Left lobe of liver (tissue), 2 donors: ENCODE data around the gene ELP2. TPM values are rescaled to one million over a fixed set of nuclear protein-coding genes. Genes with fewer than 3 reads are reported as not detected.
"Not testable (repeated sequence)": the region's sequence is repeated elsewhere in the genome, so short reads cannot be mapped to it uniquely, and the experiment has no call there.

Experiments
- ATAC-seq: fragments of 200-7000 bp; cut with Tn5 transposase; one replicate; pipeline ENCODE4 v1.9.1; 2020; ENCODE audit warnings: mild to moderate bottlenecking, moderate library complexity
- DNase-seq: peaks from one replicate; pipeline ENCODE4 v3.0.0-alpha.2; 2020; ENCODE audit warnings: low spot score
- total RNA-seq: library from RNA; stranded (reverse); gene quantifications from one replicate; pipeline ENCODE4 v1.2.1, GENCODE V29; 2021
- donor health status: DM: no; HTN: no; CAD: no; lungs with moderate emphysema.
- donor health status: DM: no; HTN: yes; CAD: no.

The ELP2 gene
- total RNA-seq, 1 donor from 2014 or later = 52.1 TPM

DNA sequence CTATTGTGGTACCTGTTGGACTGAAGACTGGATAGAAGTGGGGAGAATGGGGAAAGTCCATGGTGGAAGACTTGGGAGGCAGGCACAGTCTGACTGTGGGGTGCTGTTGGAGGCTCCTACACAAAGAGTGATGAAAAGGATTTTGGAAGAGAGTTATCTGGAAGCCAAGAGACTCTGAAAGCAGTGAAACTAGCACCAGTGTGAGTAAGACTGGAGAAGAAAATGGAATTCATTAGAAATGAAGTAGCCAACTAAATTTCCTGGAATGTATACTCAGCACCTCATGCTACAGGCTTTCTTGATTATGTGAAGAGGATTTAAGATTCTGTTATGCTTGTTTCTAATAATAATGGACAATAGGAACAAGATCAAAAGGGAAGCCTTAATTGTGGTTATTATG, 27.7 kb downstream of the ELP2 start:
- ATAC-seq = peak; percentile 48
- DNase-seq = no peak

DNA sequence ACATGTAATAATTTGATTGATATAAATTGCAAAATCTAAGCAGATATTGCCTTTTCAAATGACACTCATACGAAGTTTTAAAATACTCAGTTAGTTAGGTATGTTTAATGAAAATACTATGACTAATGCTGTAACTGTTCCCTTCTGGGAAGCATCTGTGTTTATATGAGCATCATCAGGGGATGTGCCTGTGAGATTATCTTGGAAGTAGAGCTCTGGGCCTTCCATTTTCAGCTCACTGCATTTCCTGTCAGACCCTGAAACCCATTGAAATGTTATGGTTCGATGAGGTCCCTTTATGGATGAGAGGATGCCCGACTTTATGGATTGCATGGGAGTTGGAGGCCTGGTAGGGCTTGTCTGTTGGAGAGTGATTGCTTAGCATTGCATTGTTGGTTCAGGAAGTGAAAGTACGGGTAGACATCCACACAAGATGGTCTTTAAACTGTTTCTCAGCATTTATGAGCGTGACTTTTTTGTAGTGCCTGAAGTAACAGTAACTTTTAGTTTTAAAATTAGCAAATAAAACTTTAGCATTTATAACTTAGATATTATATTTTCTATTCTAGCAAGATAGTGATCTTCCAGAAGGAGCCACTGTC, 28.7 kb downstream of the ELP2 start:
- ATAC-seq = peak; percentile 24
- DNase-seq = no peak

DNA sequence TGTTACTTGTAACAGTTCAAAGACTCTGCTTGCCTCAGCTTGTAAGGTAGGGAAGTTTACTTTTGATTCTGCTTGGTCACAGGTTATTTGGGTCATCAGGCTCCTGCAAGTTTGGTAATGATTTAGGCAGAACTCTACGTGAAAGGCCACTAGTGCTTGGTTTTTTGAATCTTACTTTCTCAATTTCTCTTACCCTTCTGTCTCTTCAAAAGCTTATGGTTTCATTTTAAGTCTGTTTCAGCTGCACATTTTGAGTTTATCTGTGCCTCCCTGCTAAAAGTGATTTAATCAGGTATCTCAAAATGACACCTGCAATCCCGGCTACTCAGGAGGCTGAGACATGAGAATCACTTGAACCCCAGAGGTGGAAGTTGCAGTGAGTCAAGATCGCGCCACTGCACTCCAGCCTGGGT, 31.3 kb downstream of the ELP2 start:
- DNase-seq (no peak), ATAC-seq (peak; percentile 67)

DNA sequence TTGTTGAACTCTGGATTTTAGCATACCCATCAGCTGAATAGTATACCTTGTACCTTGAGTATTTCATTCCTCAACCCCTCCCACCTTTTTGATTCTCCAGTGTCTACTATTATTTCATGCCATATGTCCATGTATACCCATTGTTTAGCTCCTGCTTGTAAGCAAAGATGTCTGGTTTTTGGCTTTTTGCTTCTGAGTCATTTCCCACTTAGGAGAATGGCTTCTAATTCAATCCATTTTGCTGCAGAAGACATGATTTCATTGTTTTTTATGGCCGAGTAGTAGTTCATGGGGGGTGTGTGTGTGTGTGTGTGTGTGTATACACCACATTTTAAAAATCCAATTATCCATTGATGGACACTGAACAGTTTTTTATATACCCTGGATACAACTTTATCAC, 33.3 kb downstream of the ELP2 start:
- DNase-seq = no peak
- ATAC-seq = no peak

DNA sequence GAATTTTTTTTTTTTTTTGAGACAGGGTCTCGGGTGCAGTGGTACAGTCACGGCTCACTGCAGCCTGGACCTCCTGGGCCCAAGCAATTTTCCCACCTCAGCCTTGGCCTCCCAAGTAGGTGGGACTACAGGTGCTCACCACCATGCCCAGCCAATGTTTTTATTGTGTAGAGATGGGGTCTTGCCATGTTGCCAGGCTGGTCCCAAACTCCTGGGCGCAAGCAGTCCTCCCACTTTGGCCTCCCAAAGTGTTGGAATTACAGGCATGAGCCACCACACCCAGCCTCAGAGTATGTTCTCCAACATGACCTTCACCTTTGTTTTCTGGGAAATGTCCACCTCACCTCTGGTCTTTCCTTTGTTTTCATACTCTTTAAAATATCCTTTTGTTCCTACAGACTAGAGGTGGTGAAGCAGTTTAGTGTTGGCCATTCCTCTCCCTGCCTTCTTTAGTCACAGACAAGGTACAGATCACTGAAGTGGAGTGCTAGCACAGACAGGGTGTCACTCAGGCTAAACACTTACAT, 38.1 kb downstream of the ELP2 start:
- no peak for ATAC-seq
- DNase-seq = no peak

DNA sequence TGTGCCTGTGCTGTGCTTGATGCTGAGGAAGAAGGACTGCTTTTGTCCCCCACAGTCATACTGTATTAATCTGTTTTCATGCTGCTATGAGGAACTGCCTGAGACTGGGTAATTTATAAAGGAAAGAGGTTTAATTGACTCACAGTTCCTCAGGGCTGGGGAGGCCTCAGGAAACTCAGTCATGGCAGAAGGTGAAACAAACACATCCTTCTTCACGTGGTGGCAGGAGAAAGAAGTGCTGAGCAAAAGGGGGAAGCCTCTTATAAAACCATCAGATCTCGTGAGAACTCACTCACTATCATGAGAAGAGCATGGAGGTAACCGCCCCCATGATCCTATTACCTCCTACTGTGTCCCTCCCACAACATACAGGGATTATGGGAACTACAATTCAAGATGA, 38.6 kb downstream of the ELP2 start:
- DNase-seq, ATAC-seq: not testable (repeated sequence)

DNA sequence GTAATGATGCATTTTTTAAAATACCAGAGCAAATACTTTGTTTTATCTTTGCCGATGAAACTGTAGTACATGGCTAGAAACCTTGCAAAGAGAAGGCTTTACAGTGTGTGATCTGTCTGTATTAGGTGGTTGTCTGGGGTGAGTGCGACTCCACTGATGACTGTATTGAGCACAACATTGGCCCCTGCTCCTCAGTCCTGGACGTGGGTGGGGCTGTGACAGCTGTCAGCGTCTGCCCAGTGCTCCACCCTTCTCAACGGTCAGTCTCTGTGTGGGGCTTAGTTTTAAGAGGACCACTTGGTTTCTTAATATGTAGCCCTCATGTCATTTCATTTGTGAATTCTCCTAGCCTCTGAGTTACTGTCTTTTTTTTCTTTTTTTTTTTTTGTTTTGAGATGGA, 40.2 kb downstream of the ELP2 start:
- no peak for DNase-seq
- no peak for ATAC-seq

DNA sequence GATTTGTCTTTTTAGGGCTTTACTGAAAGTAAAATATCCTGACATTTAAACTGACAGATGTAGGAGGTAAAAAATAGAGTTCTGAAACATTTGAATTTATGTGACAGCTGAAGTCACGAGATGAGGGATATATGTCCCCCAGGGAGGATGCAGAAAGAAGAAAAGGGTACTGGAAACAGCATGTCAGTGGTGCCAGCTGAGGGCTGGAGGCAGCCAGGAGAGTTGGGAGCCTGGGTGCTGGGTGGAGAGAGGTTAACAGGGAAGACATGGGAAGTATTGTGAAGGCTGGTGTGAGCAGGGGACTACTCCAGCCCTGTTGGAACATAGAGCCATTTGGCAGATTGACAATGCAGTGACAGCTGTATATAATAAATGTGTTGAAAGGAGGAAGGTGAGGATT, 45.8 kb downstream of the ELP2 start:
- DNase-seq = peak; percentile 46
- ATAC-seq = peak; percentile 41

DNA sequence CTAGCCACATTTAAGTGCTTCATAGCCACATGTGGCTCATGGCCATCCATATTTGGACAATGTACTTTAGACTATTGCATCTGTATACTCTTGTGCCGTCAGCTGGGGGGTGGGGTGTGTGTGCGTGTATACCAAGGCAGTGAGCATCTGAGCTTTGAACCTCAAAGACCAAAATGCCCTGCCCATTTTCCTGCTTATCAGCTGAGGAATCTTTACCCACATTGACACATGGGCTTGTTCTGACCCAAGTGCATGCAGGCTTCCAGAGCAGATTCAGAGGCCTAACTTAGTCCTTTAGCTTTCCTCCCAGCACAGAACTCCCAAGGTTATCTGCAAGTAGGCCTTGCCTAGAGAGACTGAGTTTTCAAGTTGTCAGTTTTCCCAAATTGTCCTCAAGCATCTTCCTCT, 46.5 kb downstream of the ELP2 start:
- ATAC-seq = peak; percentile 88
- DNase-seq = peak; percentile 94

DNA sequence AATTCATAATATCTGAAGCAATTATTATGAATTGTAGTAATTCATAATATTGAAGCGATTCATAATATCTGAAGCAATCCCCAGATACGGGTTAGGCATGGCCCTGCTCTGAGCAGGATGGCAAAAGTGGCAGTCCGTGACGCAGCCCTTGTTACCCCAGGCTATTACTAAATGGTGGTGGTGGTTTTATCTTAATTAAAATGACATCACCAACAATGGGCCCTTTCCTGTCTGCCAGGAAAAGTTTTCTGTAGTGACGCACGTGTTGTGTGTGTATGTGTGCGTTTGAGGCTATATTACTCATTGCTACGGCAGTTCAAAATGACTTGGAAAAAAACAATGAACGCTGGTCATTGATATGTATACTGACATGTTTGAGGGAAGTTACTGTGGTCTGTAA, 47.0 kb downstream of the ELP2 start:
- no peak for ATAC-seq
- peak; percentile 27 for DNase-seq

DNA sequence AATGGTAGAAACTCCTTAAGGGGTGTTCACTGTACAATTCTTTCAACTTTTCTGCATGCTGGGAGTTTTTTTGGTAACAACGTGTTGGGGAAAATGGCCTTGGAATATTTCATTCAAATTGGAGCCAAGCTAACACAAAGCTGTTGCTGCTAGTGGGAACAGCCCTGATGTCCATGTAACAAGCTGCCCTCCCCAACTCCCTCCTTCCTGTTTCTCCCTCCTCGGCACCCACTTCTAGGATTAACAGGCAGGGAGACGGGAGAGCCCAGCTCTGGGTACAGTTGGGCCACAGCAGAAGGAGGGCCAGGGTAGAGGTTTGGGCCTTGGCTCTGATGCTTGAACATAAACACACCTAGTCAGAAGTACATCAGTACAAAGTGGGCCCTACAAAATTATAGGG, 48.2 kb downstream of the ELP2 start:
- DNase-seq = peak; percentile 38
- ATAC-seq = no peak

DNA sequence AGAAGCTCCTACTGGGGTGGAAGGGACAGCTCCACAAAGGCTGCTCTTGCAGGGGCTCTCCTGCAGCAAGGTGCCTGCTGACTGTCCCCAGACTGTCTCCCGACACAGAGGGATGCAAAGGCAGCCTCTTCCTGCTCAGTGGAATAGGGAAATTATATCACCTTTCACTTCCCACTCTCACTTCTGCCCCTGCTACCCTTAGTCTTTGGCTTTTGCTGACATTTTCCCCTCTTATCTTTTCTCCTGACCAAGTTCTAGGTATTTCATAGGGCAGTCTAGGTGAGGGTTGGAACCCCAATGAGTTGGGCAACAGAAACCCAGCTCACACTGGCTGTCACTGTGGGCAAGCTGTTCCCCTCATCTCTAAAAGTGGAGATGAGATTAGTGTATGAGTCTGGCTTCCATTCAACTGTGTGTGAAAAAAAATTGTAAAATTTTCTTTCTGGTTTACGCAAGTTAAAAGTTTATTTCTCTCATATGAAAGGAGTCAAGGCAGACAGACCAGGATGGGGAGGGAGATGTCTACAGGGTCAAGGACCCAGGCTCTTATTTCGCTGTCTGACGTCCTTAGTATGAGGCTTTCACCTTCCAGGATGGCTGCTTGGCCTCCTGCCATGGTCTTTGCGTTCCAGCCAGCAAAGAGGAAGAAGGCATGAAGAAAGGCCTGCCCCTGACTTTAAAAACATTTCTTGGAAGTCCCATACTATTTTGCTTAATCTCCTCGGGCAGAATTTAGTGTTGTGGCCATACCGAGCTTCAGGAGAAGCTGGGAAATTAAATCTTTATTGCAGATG, 50.1 kb downstream of the ELP2 start:
- ATAC-seq (peak; percentile 4), DNase-seq (peak; percentile 65)

DNA sequence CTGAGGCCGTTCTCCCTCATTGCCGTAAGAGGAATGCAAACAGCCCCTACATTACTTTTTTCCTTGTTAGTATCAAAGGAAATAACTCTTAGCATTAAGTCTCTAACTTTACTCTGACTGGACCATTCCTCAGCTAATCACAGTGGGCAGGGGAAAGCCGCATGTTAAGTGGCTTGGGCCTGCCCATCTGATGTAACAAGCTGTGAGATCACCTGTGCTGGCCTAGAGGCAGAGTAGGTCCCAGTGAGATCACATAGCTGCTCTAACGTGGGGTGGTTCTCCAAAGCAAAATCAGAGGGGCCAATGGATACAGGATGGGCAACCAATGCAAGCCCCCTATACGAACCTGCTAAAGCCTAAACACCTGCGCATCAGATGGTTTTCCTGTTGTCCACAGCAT, 51.7 kb downstream of the ELP2 start:
- DNase-seq (peak; percentile 40), ATAC-seq (no peak)

DNA sequence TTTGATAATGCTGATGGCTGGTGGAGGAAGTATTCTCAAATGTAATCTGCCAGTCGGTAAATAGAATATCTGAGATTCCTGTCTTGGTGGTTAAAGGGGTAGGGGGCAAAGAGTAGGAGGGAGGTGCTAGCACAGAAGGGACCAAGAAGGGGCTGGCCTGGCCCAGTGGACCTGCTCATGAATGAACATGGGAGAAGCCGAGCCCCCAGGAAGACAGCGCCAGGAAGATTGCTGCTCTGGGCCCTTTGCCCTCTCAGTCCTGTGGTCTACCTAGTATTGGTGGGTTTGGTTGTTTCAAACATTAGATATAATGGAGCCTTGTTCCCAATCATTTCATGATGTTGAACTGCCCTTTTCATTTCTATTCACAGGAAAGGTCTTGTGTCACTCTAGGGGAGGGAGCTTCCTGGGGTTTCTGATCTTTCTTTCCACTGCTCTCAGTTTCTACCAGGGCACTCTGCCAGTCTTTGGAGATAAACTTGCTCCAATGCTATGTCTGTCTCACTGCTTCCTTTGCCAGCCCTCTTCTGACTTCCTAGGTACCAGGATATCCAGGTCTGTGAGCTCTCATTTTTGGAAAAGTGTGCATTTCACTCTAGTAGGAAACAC, 52.3 kb downstream of the ELP2 start:
- peak; percentile 43 for DNase-seq
- peak; percentile 31 for ATAC-seq

DNA sequence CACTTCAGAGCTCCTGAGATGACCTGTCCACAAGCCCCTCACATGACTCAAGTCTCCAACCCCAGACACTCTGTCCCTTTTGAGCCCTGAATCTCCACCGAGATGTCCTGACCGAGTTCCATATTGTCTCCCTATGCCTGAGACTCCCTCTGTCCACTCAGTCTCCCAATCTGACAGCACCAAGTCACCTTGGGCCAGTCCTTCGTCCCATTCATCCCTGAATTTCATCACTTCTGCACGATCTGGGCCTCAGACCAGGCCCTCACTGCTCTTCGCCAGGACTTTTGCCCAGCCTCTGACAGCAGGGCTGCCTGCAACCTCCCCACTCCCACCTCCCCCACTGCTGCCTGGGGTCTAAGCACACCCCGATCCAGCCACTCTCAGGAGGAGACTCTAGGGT, 53.3 kb downstream of the ELP2 start:
- DNase-seq (no peak), ATAC-seq (no peak)

DNA sequence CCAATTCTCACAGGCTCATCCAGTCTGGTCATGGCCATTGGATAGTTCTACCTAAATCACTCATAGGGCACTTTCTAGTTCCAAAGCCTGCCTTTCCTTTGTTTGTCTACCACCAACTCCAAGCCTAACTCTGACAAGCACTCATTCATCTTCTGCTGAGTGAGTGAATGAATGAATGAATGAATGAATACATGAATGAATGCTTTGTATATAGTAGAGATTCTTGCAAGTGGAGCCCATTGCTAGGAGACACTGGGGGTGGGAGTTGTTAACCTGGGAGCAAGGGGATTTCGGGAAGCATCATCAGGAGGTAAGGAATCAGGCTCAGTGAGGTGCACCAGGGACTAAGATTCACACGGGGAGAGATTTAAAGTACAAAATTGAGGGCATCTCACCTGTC, 54.3 kb downstream of the ELP2 start:
- no peak for ATAC-seq

DNA sequence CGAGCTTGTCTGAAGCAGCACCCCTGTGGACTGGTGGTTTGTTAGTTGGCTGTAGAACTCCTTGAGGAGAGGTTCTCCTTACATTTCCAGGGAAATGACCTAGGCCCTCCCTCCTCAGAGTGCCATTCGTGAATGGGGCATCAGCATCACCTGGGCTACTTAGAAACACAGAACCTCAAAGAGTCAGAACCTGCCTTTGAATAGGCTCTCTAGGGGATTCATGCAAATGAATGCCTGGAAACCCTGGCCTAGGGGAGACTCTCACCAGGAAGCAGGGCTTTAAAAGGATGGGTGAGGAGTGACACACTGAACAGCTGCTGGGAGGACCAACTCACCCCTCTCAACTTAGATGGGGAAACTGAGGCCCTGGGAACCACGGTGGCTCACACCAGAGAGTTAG, 55.5 kb downstream of the ELP2 start:
- DNase-seq (peak; percentile 33), ATAC-seq (no peak)

More for the DNA sequence above, 54.3 kb downstream of the ELP2 start:
- no peak for DNase-seq

DNA sequence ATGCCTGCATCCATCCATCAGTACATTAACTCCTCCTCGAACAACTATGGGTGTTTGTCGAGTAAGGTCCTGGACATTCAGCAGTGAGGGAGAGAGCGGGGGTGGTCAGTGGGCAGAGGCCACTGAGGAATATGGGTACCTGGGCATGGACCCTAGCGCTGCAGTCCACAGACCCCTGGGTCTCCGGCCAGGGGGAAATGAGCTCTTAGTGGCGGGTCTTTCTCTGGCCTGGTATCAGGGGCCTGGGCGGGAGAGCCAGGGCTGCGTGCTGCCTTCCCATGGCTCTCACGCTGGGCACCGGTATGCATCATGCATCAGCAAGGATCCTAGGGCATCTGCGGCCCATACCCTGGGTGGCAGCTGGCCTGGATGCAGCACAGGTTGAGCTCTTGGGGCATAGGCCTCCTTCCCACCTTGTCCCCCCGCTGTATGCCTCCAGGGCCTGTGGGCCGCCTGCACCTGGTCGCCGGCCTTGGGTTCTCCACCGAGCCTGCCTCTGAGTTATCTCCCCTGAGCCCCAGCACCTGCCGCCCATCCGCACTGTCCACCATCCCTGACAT, 56.3 kb downstream of the ELP2 start:
- ATAC-seq = no peak
- peak; percentile 43 for DNase-seq

DNA sequence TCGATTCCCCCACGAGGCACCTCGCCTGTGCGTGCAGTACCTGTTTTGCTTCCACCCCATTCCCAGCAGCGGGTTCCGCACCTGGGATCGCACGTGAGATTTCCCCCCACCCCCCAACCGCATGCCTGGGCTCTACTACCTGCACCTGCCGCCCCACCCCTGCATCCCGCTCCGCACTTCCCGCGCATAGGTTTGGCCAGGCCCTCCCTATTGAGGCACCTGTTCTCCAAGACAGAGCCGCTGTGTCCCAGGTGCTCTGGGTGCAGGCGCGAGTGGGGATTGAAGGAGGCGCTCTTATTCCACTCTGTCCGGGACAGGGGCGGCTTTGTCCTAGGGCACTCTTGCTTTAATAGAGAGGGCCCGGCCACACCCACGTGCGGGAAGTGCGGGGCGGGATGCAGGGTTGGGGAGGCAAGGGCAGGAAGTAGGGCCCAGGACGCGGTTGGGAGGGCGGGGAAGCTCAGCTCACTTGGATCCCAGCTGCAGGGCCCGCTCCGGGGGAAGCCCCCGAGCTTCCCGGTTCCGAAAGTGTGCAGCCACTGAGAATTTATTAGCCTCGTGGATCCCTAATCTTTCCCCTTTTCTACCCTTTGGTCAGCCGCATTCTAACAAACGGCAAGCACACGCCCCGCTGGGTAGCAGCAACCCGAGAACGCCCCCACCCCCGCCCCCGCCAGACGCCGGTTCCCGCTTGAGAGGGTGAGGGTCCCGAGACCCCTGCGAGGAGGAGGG, 56.9 kb downstream of the ELP2 start:
- ATAC-seq (peak; percentile 37), DNase-seq (peak; percentile 57)

DNA sequence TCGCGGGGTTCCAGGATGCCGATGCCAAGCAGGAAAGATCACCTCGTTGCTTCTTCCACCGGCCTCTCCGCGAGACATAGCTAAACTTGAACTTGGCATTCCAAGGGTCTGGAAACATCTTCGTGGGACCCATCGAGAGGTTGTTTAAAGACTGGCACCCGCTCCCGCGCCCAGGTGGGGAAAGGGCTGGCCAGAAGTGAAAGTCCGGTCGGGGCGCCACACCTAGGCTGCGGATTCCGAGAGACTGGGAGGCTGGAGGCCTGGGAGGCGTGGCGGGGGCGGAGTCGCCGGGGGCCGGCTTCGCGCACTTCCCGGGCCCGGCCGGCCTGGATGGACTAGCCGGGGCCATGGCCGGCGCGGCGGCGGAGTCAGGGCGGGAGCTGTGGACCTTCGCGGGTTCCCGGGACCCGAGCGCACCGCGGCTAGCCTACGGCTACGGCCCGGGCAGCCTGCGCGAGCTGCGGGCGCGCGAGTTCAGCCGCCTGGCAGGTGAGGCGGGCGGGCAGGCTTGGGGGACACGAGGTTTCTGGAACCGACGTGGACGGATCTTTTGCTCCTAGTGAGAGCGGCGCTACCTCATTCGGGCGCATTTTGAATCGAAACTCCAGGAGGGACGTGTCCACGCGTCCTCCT, 57.6 kb downstream of the ELP2 start, which contains the start of gene MOCOS:
TSS of gene MOCOS (plus strand) at position 305 of the 633 bp plus-strand sequence. CDS start at position 348, 43 bp downstream.
- DNase-seq (peak; percentile 94), ATAC-seq (peak; percentile 89)
